SK-N-SH treated with all-trans-retinoic acid at 6 μM for 48 hours (cell line): ENCODE data around the gene TM9SF3.
"Not testable (repeated sequence)": the region's sequence is repeated elsewhere in the genome, so short reads cannot be mapped to it uniquely, and the experiment has no call there.

ENCODE experiments used
- ATAC-seq: fragments of 200-7000 bp; cut with Tn5 transposase; 3 replicates; pipeline ENCODE4 v1.9.1; 2020; ENCODE audit warnings: mild to moderate bottlenecking, moderate library complexity
- ARNTL ChIP-seq: fragments of 450-650 bp; formaldehyde crosslinking; IDR thresholded peaks from 2 replicates; pipeline ENCODE4 v1.5.0; 2020; ENCODE audit warnings: low read depth, mild to moderate bottlenecking, moderate library complexity, borderline replicate concordance
- BACH2 ChIP-seq: fragments of 250-450 bp; sonication (Bioruptor Pico); IDR thresholded peaks from 2 replicates; pipeline ENCODE4 v1.9.0; 2021; ENCODE audit warnings: mild to moderate bottlenecking, borderline replicate concordance
- CREB5 ChIP-seq: fragments of 250-450 bp; sonication (Bioruptor Pico); IDR thresholded peaks from 2 replicates; pipeline ENCODE4 v1.5.1; 2020; ENCODE audit warnings: low read depth, mild to moderate bottlenecking, moderate library complexity
- CSDC2 ChIP-seq: fragments of 250-450 bp; sonication (Bioruptor Pico); IDR thresholded peaks from 2 replicates; pipeline ENCODE4 v1.5.0; 2020; ENCODE audit warnings: mild to moderate bottlenecking, moderate library complexity
- CSRNP3 ChIP-seq: fragments of 250-450 bp; sonication (Bioruptor Pico); IDR thresholded peaks from 2 replicates; pipeline ENCODE4 v1.5.1; 2021; ENCODE audit warnings: mild to moderate bottlenecking, moderate library complexity
- ESRRG ChIP-seq: fragments of 250-450 bp; sonication (Bioruptor Pico); IDR thresholded peaks from 2 replicates; pipeline ENCODE4 v1.6.1; 2021; ENCODE audit warnings: mild to moderate bottlenecking
- GLIS3 ChIP-seq: fragments of 250-450 bp; sonication (Bioruptor Pico); IDR thresholded peaks from 2 replicates; pipeline ENCODE4 v1.5.0; 2020; ENCODE audit warnings: mild to moderate bottlenecking, moderate library complexity
- ISL1 ChIP-seq: fragments of 250-450 bp; sonication (Bioruptor Pico); IDR thresholded peaks from 2 replicates; pipeline ENCODE4 v2.1.2; 2022; ENCODE audit warnings: mild to moderate bottlenecking, moderate library complexity
- PATZ1 ChIP-seq: fragments of 250-450 bp; sonication (Bioruptor Pico); IDR thresholded peaks from 2 replicates; pipeline ENCODE4 v1.8.0; 2020; ENCODE audit warnings: mild to moderate bottlenecking, moderate library complexity, borderline replicate concordance
- POU6F1 ChIP-seq: fragments of 250-450 bp; sonication (Bioruptor Pico); IDR thresholded peaks from 2 replicates; pipeline ENCODE4 v1.8.0; 2021; ENCODE audit warnings: low read depth, mild to moderate bottlenecking, moderate library complexity, borderline replicate concordance
- PPARA ChIP-seq: fragments of 250-450 bp; sonication (Bioruptor Pico); IDR thresholded peaks from 2 replicates; pipeline ENCODE4 v1.5.0; 2020; ENCODE audit warnings: mild to moderate bottlenecking, borderline replicate concordance
- RARB ChIP-seq: fragments of 250-450 bp; sonication (Bioruptor Pico); IDR thresholded peaks from 2 replicates; pipeline ENCODE4 v1.8.0; 2021; ENCODE audit warnings: mild to moderate bottlenecking, moderate library complexity
- SNAI2 ChIP-seq: fragments of 250-450 bp; sonication (Bioruptor Pico); IDR thresholded peaks from 2 replicates; pipeline ENCODE4 v1.5.0; 2020; ENCODE audit warnings: mild to moderate bottlenecking, moderate library complexity
- TCF4 ChIP-seq: fragments of 250-450 bp; sonication (Bioruptor Pico); IDR thresholded peaks from 2 replicates; pipeline ENCODE4 v1.8.0; 2021; ENCODE audit warnings: mild to moderate bottlenecking, moderate library complexity, borderline replicate concordance
- TOX ChIP-seq: fragments of 250-450 bp; sonication (Bioruptor Pico); IDR thresholded peaks from 2 replicates; pipeline ENCODE4 v1.8.0; 2021; ENCODE audit warnings: mild to moderate bottlenecking, moderate library complexity, borderline replicate concordance
- ZC3H10 ChIP-seq: fragments of 250-450 bp; sonication (Bioruptor Pico); IDR thresholded peaks from 2 replicates; pipeline ENCODE4 v1.5.1; 2021; ENCODE audit warnings: mild to moderate bottlenecking, moderate library complexity
- ZFP3 ChIP-seq: fragments of 250-450 bp; sonication (Bioruptor Pico); IDR thresholded peaks from 2 replicates; pipeline ENCODE4 v1.5.0; 2020; ENCODE audit warnings: mild to moderate bottlenecking, moderate library complexity
- ZFP30 ChIP-seq: fragments of 450-650 bp; formaldehyde crosslinking; IDR thresholded peaks from 2 replicates; pipeline ENCODE4 v1.5.0; 2022; ENCODE audit warnings: mild to moderate bottlenecking, moderate library complexity
- ZNF565 ChIP-seq: fragments of 450-650 bp; formaldehyde crosslinking; conservative IDR thresholded peaks from 2 replicates; pipeline ENCODE4 v1.5.0; 2020; ENCODE audit warnings: low read depth, mild to moderate bottlenecking, moderate library complexity
- ZNF70 ChIP-seq: fragments of 450-650 bp; formaldehyde crosslinking; IDR thresholded peaks from 2 replicates; pipeline ENCODE4 v1.5.0; 2020; ENCODE audit warnings: mild to moderate bottlenecking, moderate library complexity
- ZNF8 ChIP-seq: fragments of 450-650 bp; formaldehyde crosslinking; IDR thresholded peaks from 2 replicates; pipeline ENCODE4 v1.5.0; 2020; ENCODE audit warnings: mild to moderate bottlenecking, moderate library complexity

TM9SF3 gene

GRCh38 chr10:96576277-96576980 is 10.4 kb downstream of the TM9SF3 start:
- TF ChIP-seq ZNF565 (CRISPR knock-in tag), result no peak
- TF ChIP-seq, all 23 proteins: peak for 0
- no peak for ATAC-seq

GRCh38 chr10:96574564-96574963 is 12.2 kb downstream of the TM9SF3 start:
- ATAC-seq, result not testable (repeated sequence)

GRCh38 chr10:96573036-96573435 is 13.8 kb downstream of the TM9SF3 start:
- no peak for ATAC-seq
- no peak for TF ChIP-seq RARB (CRISPR knock-in tag)
- no peak for TF ChIP-seq PATZ1 (CRISPR knock-in tag)
- TF ChIP-seq GLIS3 (CRISPR knock-in tag), result no peak
- TF ChIP-seq ZNF70 (CRISPR knock-in tag), result no peak
- no peak for TF ChIP-seq ZFP3 (CRISPR knock-in tag)
- no peak for TF ChIP-seq SNAI2 (CRISPR knock-in tag)
- TF ChIP-seq ZFP30 (CRISPR knock-in tag), result no peak
- no peak for TF ChIP-seq POU6F1 (CRISPR knock-in tag)
- no peak for TF ChIP-seq BACH2 (CRISPR knock-in tag)
- TF ChIP-seq TOX (CRISPR knock-in tag), result no peak
- TF ChIP-seq CSDC2 (CRISPR knock-in tag), result no peak
- no peak for TF ChIP-seq TCF4 (CRISPR knock-in tag)
- TF ChIP-seq ARNTL (CRISPR knock-in tag), result no peak
- no peak for TF ChIP-seq ISL1
- no peak for TF ChIP-seq PPARA
- TF ChIP-seq ZC3H10 (CRISPR knock-in tag), result no peak
- TF ChIP-seq ZNF8 (CRISPR knock-in tag), result no peak
- TF ChIP-seq CREB5 (CRISPR knock-in tag), result no peak

More at GRCh38 chr10:96574564-96574963, 12.2 kb downstream of the TM9SF3 start:
- 0 out of 2 replicates have a peak, but pooled peaks have one; percentile 5 for TF ChIP-seq ZNF8 (CRISPR knock-in tag)

GRCh38 chr10:96570983-96571964 is 15.5 kb downstream of the TM9SF3 start:
- TF ChIP-seq ZC3H10 (CRISPR knock-in tag), result no peak
- no peak for TF ChIP-seq TOX (CRISPR knock-in tag)
- no peak for TF ChIP-seq ZNF70 (CRISPR knock-in tag)
- no peak for TF ChIP-seq CREB5 (CRISPR knock-in tag)
- TF ChIP-seq CSRNP3 (CRISPR knock-in tag), result no peak
- TF ChIP-seq GLIS3 (CRISPR knock-in tag), result no peak
- TF ChIP-seq ZFP3 (CRISPR knock-in tag), result no peak
- TF ChIP-seq ZNF8 (CRISPR knock-in tag), result no peak
- TF ChIP-seq POU6F1 (CRISPR knock-in tag), result no peak
- no peak for TF ChIP-seq TCF4 (CRISPR knock-in tag)
- TF ChIP-seq RARB (CRISPR knock-in tag), result no peak
- TF ChIP-seq CSDC2 (CRISPR knock-in tag), result no peak
- TF ChIP-seq ZFP30 (CRISPR knock-in tag), result no peak
- no peak for TF ChIP-seq BACH2 (CRISPR knock-in tag)
- no peak for TF ChIP-seq ESRRG
- TF ChIP-seq ZNF565 (CRISPR knock-in tag), result no peak
- TF ChIP-seq, all 23 proteins: peak for 0
- no peak for ATAC-seq
